IPS-NIHi7 (cell line): Measurements from ENCODE around the gene ACTN2.
A peak's percentile ranks its signal among the peaks of the same experiment; 100 is the strongest.
"Not testable (repeated sequence)": the region's sequence is repeated elsewhere in the genome, so short reads cannot be mapped to it uniquely, and the experiment has no call there.

Experiments used
- DNase-seq: peaks from one replicate; pipeline ENCODE4 v3.0.0; 2012; ENCODE audit warnings: mixed read lengths; ENCODE audit errors: extremely low spot score

ACTN2 gene

GRCh38 chr1:236685917-236686814 is at the start of gene ACTN2:
Gene ACTN2 (plus strand): TSS chr1:236686499. CDS start chr1:236686674, 175 bp downstream.
- peak; percentile 85 for DNase-seq

GRCh38 chr1:236638945-236639344 is 47.4 kb upstream of the ACTN2 start:
- no peak for DNase-seq

GRCh38 chr1:236639686-236640085 is 46.6 kb upstream of the ACTN2 start:
- DNase-seq, result no peak

DNA sequence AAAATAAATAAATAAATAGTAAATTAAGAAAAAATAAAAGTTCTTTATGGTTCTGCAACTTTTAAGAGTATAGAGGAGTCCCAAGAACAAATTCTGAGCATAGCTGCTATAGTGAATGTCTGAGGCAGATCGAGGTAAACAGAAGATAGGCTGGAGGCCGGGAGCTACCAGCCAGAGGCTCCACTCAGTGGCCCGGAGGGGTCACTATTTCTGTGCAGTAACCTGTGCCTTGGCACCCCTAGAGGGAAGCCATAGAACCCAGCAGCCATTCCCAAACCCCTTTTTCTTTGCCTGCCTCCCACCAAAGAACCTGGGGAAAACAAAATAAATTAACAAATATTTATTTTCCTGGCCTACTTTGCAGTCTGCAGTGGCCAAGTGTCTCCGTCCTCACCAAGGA is 43.5 kb upstream of the ACTN2 start:
- DNase-seq, result no peak

- DNase-seq, result no peak
These were observed 41.2 kb upstream of the ACTN2 start for GRCh38 chr1:236645016-236645680.

- no peak for DNase-seq
These were observed 31.8 kb upstream of the ACTN2 start for GRCh38 chr1:236654511-236654910.

DNA sequence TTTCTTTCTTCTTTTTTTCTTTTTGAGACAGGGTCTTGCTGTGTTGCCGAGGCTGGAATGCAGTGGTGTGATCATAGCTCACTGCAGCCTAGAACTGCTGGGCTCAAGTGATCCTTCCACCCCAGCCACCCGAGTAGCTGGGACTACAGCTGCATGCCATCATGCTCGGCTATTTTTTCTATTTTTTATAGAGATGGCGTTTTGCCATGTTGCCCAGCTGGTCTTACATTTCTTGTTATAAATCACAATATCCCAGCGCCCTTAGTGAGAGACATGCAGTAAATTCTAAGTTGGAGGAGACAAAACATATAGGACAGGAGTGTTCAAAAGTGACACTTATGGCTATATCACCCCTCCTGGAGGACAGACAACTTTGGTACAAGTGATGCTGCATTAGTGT is 31.3 kb upstream of the ACTN2 start:
- no peak for DNase-seq

DNA sequence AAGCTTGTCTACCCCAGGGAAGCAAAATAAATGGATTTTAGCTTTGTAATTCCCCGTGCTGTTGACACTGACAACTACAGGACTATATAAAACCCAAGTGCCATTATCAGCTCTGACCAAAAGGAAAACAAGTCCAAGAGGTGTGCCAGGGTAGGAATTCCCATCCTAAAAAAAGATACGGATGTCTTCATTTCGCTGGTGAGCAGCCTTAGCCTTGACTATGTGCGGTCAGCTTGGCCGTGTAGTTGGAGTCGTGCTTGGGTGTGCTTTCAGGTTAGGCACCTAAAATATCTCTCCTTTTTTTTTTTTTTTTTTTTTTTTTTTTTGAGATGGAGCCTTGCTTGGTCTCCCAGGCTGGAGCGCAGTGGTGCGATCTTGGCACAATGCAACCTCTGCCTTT is 28.9 kb upstream of the ACTN2 start:
- no peak for DNase-seq

DNA sequence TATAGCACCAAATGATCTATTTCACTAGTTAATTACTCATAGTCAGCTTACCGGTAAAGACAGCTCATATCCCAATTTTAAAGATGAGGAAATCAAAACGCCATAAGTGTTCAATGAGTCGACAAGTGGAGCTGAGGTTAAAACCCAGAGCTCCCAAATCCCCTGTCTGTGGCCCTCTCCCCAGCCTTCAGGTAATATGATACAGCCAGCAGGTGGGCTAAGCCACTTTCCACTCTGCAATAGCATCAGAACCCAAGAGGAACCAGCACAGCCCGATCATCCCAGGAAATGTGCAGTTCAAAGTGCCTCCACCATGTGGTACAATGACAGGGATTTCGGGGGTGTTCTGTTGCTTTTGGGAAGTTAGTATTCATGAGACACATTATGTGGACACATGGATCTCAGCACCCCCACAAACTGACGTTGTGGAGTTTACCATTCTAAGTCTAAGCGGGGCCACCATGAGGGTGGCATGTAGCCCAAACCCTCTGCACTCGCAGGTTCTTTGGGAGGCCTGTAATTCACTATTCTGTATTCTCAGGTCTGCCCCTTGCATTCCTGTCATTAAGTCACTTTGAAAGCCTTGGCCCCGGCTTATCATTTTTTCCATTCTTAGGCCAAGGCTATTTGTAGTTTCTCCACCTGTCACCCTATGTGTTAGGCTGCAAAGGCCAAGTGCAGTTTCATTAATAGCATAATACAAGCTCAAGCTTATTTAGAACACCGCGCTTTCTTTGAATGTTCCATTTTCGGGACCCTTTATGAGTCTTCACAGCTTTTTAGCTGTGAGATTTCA is 26.3 kb upstream of the ACTN2 start:
- DNase-seq, result no peak

DNA sequence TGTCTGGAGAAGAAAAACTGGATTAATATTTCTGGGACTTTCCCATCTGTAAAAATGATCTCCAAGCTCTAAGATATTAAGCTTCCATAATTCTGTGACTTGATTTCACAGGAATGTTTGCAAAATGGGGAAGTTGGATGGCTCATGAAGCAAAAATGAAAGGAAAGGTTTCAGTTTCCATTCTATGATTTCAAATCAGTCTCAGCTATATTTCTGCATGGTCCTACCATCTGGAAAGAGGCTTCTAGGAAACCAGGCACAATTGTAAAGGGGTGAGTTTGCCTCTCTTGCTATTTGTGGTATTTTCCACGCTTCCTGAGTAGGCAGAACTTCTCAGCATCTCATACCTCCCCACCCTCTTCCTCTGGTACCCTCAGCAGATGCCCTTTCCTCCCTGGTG is 22.4 kb upstream of the ACTN2 start:
- DNase-seq, result no peak

GRCh38 chr1:236668909-236669308 is 17.4 kb upstream of the ACTN2 start:
- DNase-seq, result not testable (repeated sequence)

GRCh38 chr1:236670060-236670459 is 16.2 kb upstream of the ACTN2 start:
- no peak for DNase-seq

DNA sequence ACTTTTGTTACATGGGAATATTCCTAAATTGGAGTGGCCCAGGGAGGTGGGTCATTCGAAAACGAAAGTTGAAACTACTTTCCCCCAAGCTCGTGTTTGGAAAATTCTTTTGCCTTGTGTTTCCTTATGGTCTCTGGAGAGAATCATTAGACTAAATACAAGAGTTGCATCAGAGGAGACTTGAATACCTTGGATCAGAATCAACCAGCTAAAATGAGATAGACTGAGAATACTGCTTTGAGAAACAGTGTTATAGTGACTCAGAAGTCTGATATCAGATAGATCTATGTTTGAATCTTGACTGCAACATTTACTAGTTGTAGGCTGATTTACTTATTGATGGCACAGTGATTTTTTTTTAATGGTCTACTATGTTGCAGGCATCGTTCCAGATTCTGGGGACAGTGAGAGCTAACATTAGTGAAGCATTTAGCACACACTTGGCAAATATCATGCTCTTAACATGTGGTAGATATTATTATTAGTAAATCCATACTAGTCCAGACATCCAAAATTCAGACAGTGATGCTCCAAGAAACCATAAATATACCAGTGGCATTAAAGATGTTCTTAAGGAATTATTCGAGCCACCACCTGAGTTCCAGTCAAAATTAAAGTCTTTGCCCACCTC is 12.9 kb upstream of the ACTN2 start:
- no peak for DNase-seq

- DNase-seq, result no peak
These were observed 8.6 kb upstream of the ACTN2 start for GRCh38 chr1:236677641-236678235.

GRCh38 chr1:236681219-236681618 is 5.1 kb upstream of the ACTN2 start:
- no peak for DNase-seq

DNA sequence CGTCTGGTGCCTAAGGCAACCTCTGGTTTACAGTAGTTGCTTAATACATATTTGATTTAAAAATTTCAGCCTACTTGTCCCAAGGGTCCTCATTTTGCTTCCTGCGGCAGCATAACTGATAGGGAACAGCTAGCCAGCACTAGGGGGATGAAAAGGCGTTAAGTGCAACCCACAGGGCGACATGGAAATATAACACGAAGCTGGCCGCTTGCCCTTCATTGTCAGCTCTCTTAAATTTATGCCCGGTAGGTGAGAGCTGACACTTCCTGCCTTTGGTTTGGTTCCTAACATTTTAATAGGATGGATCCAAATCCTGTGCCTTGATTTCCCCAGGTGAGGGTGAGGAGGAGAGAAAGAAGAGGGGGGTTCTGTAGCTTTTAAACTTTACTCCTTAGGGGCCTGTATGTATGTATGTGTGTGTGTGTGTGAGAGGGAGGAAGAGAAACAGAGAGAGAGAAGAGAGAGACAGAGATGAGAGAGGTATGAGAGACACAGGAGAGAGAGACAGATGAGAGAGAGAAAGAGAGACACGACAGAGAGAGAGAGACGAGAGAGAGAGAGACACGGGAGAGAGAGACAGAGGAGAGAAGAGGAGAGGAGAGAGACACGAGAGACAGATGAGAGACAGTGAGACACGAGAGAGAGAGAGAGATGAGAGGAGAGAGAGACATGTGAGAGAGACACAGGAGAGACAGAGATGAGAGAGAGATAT is 938 bp upstream of the ACTN2 start:
- DNase-seq, result no peak

- DNase-seq, result no peak
These were observed 489 bp downstream of the ACTN2 start for GRCh38 chr1:236686815-236687160.

GRCh38 chr1:236687273-236687672 is 974 bp downstream of the ACTN2 start:
- no peak for DNase-seq

- no peak for DNase-seq
These were observed 2.4 kb downstream of the ACTN2 start for GRCh38 chr1:236688705-236689104.

DNA sequence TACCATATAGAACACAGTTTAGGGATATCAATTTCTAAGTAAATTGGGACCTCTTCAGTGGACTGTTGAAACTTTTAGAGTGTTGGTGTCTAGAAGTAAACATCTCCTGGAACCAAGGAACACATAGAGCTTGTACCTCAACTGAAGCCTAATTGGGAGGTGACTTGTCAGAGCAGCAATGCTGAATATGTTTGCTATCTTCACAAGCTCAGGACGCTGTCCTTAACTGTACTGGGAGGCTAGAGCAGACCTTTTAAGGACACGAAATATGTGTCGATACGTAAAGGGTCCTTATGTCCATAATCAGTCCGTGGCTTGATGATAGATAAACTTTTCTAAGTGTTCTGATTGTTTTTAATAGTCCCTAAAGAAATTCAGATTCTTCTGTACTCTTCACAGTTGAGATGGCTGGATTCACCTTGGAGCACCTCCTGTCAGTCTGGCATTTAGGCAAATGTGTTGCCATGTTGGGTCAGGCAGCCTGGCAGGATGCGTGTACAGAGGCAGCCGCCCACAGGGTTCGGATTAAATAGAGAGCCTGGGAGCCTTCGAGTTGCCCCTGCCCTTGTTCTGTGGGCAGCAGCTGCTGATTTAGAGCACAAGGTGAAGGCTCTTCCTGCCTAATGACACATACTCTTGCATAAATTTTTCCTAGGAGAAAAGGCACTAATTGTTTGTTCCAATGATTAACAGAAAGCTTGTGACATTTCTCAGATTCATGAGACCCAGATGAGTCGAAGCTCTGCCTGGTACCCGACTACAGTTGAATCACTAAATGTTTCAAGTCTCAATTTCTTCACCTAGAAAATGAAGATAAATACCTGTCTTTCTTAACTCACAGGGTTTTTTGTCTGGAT is 3.6 kb downstream of the ACTN2 start:
- no peak for DNase-seq
